GM23338 (cell line): ENCODE data around the gene PCBP4. TPM values are rescaled to one million over a fixed set of nuclear protein-coding genes. Genes with fewer than 3 reads are reported as not detected.

Experiments
- ATAC-seq: fragments of 200-7000 bp; cut with Tn5 transposase; 3 replicates; pipeline ENCODE4 v1.9.1; 2020
- DNase-seq: peaks from one replicate; pipeline ENCODE4 v3.0.0-alpha.2; 2015; ENCODE audit warnings: low spot score
- H2AFZ ChIP-seq: fragments of 200-600 bp; sonication (generic); 2 replicates; pipeline ENCODE4 v1.8.0; 2016; ENCODE audit warnings: antibody characterized with exemption, mild to moderate bottlenecking, moderate library complexity
- H3F3A ChIP-seq: fragments of 200-600 bp; sonication (generic); replicated peaks from 2 replicates; pipeline ENCODE4 v1.8.0; 2017; ENCODE audit warnings: antibody characterized with exemption, mixed run types, low read depth
- H3K27ac ChIP-seq: fragments of 200-600 bp; sonication (generic); 2 replicates; pipeline ENCODE4 v1.6.1; 2016; ENCODE audit warnings: low read depth
- H3K27me3 ChIP-seq: fragments of 200-600 bp; sonication (generic); 2 replicates; pipeline ENCODE4 v1.8.0; 2016; ENCODE audit warnings: mild to moderate bottlenecking, mixed run types, moderate library complexity; ENCODE audit not compliant: insufficient read depth
- H3K36me3 ChIP-seq: fragments of 200-600 bp; sonication (generic); 2 replicates; pipeline ENCODE4 v1.8.0; 2016; ENCODE audit warnings: mild to moderate bottlenecking; ENCODE audit not compliant: insufficient read depth
- H3K4me1 ChIP-seq: fragments of 200-600 bp; sonication (generic); 2 replicates; pipeline ENCODE4 v1.8.0; 2016; ENCODE audit warnings: mild to moderate bottlenecking, moderate library complexity; ENCODE audit not compliant: insufficient read depth
- H3K4me2 ChIP-seq: fragments of 200-600 bp; sonication (generic); 2 replicates; pipeline ENCODE4 v1.7.1; 2017; ENCODE audit warnings: mixed run types
- H3K4me3 ChIP-seq: fragments of 200-600 bp; sonication (generic); 2 replicates; pipeline ENCODE4 v1.6.1; 2016; ENCODE audit warnings: mixed run types
- H3K79me2 ChIP-seq: fragments of 200-600 bp; sonication (generic); replicated peaks from 2 replicates; pipeline ENCODE4 v1.8.0; 2017; ENCODE audit warnings: mild to moderate bottlenecking; ENCODE audit not compliant: insufficient read depth
- H3K9me2 ChIP-seq: fragments of 200-600 bp; sonication (generic); 2 replicates; pipeline ENCODE4 v1.8.0; 2017; ENCODE audit not compliant: insufficient read depth
- H4K20me1 ChIP-seq: fragments of 200-600 bp; sonication (generic); replicated peaks from 2 replicates; pipeline ENCODE4 v1.8.0; 2017; ENCODE audit warnings: mild to moderate bottlenecking; ENCODE audit not compliant: insufficient read depth
- H3K27ac Mint-ChIP-seq: 2 replicates; pipeline ENCODE4 v1.8.0; 2020; ENCODE audit warnings: inconsistent platforms, mild to moderate bottlenecking, moderate library complexity, mixed read lengths
- H3K27me3 Mint-ChIP-seq: 3 replicates; pipeline ENCODE4 v1.8.0; 2022; ENCODE audit warnings: low read depth, mild to moderate bottlenecking, moderate library complexity, mixed read lengths, inconsistent platforms; ENCODE audit not compliant: insufficient read depth, poor library complexity
- H3K36me3 Mint-ChIP-seq: 3 replicates; pipeline ENCODE4 v1.8.0; 2021; ENCODE audit warnings: low read depth, mild to moderate bottlenecking, inconsistent platforms, moderate library complexity, mixed read lengths
- H3K4me1 Mint-ChIP-seq: 3 replicates; pipeline ENCODE4 v1.8.0; 2020; ENCODE audit warnings: mild to moderate bottlenecking, inconsistent platforms, mixed read lengths
- H3K4me3 Mint-ChIP-seq: 3 replicates; pipeline ENCODE4 v1.8.0; 2021; ENCODE audit warnings: moderate library complexity, mild to moderate bottlenecking, inconsistent platforms, mixed read lengths
- H3K9me3 Mint-ChIP-seq: 3 replicates; pipeline ENCODE4 v1.8.0; 2020; ENCODE audit warnings: moderate library complexity, mild to moderate bottlenecking, inconsistent platforms, mixed read lengths
- CREB1 ChIP-seq: fragments of 250-450 bp; sonication (Bioruptor Pico); IDR thresholded peaks from 2 replicates; pipeline ENCODE4 v1.5.0; 2020; ENCODE audit warnings: low read depth, mild to moderate bottlenecking, moderate library complexity
- CTCF ChIP-seq, 2 experiments: fragments of 200-600 bp in 1 of 2; sonication (generic) in 1 of 2; conservative IDR thresholded peaks; 2 replicates each; pipeline versions ENCODE4 v1.5.1 to v1.6.1; 2016 to 2017; ENCODE audit warnings: antibody characterized with exemption in 2 of 2, low read depth in 2 of 2, mild to moderate bottlenecking in 2 of 2, moderate library complexity in 1 of 2
- ETS1 ChIP-seq: IDR thresholded peaks from 2 replicates; pipeline ENCODE4 v1.6.1; 2016; ENCODE audit warnings: antibody characterized with exemption
- EZH2 ChIP-seq: fragments of 200-600 bp; sonication (generic); IDR thresholded peaks from one replicate; pipeline ENCODE4 v1.8.0; 2017; ENCODE audit warnings: antibody characterized with exemption, mild to moderate bottlenecking, low read depth; ENCODE audit not compliant: unreplicated experiment
- EZH2phosphoT487 ChIP-seq: fragments of 200-600 bp; sonication (generic); IDR thresholded peaks from one replicate; pipeline ENCODE4 v1.8.1; 2018; ENCODE audit warnings: antibody characterized with exemption; ENCODE audit not compliant: unreplicated experiment
- JUNB ChIP-seq: IDR thresholded peaks from one replicate; pipeline ENCODE4 v1.6.1; 2016; ENCODE audit warnings: antibody characterized with exemption; ENCODE audit not compliant: unreplicated experiment
- NANOG ChIP-seq: IDR thresholded peaks from 2 replicates; pipeline ENCODE4 v1.6.1; 2016; ENCODE audit warnings: antibody characterized with exemption, borderline replicate concordance
- ZNF114 ChIP-seq: fragments of 250-450 bp; sonication (Bioruptor Pico); IDR thresholded peaks from 2 replicates; pipeline ENCODE4 v1.5.0; 2020; ENCODE audit warnings: mild to moderate bottlenecking, moderate library complexity
- ZNF331 ChIP-seq: fragments of 250-450 bp; sonication (Bioruptor Pico); IDR thresholded peaks from 2 replicates; pipeline ENCODE4 v1.5.0; 2020; ENCODE audit warnings: low read depth, mild to moderate bottlenecking, moderate library complexity
- ZNF462 ChIP-seq: fragments of 250-450 bp; sonication (Bioruptor Pico); IDR thresholded peaks from 2 replicates; pipeline ENCODE4 v1.5.0; 2020; ENCODE audit warnings: mild to moderate bottlenecking, moderate library complexity
- polyA plus RNA-seq: library from polyadenylated mRNA; unstranded; fragments of >200 nt; fragmentation: Nextera tagmentation; extraction: Ambion mirVana; gene quantifications from 2 replicates; pipeline ENCODE4 v1.2.1, GENCODE V29; 2016
- total RNA-seq: library from RNA; depleted of rRNA; stranded (reverse); fragments of >200 nt; shearing (Covaris generic); gene quantifications from 2 replicates; pipeline ENCODE4 v1.2.3, GENCODE V29; 2014

PCBP4 gene
- total and polyA plus RNA-seq, 2 experiments from 2014 or later: 11.8 to 37.6 TPM

- Histone ChIP-seq H4K20me1 (peaks cover 4% of the 10 kb centered on the region; the same call in 1 of the 2 replicates), H3K36me3 (peaks cover under 1% of the 10 kb centered on the region; the same call in 1 of the 2 replicates), H3K4me1 (peaks cover 11% of the 10 kb centered on the region), H3K9me2 (no peaks in the 10 kb centered on the region), H3F3A (peaks cover 18% of the 10 kb centered on the region), H3K4me2 (no peak overlapping the region), H2AFZ (no peak overlapping the region), H3K27me3 (no peaks in the 10 kb centered on the region), H3K27ac (no peak overlapping the region), H3K79me2 (no peaks in the 10 kb centered on the region), H3K4me3 (no peak overlapping the region)
- DNase-seq (no peak), ATAC-seq (no peak)
- Mint-ChIP-seq H3K9me3 (no peaks in the 10 kb centered on the region), H3K4me3 (no peak overlapping the region), H3K36me3 (peaks cover 20% of the 10 kb centered on the region), H3K27me3 (peaks cover 20% of the 10 kb centered on the region), H3K4me1 (peaks cover 24% of the 10 kb centered on the region), H3K27ac (no peak overlapping the region)
- TF ChIP-seq EZH2 (no peak), ZNF114 (no peak), ZNF462 (CRISPR knock-in tag) (no peak), ETS1 (no peak), CREB1 (no peak), CTCF (conservative IDR thresholded peaks at IDR 0.05; ENCODE audit: low read depth in 2 of 2) (no peak), NANOG (no peak), ZNF331 (CRISPR knock-in tag) (no peak), JUNB (no peak), EZH2phosphoT487 (no peak)
These were observed 20.3 kb upstream of the PCBP4 start for GRCh38 chr3:51987568-51987967.
